ENCODE data around the gene PRSS38.

DNA sequence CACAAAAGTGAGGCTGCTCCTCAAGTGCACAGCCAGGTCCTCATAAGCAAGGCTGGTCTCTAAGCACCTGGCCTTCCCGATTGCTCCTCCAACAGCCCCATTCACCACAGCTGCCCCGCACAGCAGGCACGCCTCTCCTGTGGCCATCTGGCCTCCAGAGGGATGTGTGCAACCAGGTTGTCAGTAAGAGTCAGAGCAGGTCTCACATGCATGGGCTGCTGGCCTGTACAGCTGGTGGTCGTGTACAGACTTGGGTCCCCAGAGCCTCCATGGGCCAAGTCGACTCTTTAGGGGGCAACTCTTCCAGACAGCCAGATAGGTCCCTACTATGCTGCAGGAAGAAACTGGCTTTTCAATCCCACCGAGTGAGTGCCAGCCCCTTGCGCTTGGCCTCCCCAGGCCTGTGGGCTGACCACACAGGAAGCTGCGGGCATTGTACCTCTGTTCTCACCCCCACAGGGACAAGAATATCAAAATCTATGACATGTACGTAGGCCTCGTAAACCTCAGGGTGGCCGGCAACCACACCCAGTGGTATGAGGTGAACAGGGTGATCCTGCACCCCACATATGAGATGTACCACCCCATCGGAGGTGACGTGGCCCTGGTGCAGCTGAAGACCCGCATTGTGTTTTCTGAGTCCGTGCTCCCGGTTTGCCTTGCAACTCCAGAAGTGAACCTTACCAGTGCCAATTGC lies 1.4 kb downstream of the PRSS38 start:
- TF ChIP-seq POLR2AphosphoS5 (IDR thresholded peaks at IDR 0.05; ENCODE audit: borderline replicate concordance, low read depth, low read length) (no peak), FOXP2 (optimal IDR thresholded peaks at IDR 0.05; ENCODE audit: control extremely low read depth, extremely low read length, insufficient read depth) (no peak), EZH2 (IDR thresholded peaks at IDR 0.05) (no peak)
